Hindlimb muscle (tissue), 1 donor: ENCODE measurements around the gene LIPN. TPM values are rescaled to one million over a fixed set of nuclear protein-coding genes. Genes with fewer than 3 reads are reported as not detected.

ENCODE experiments used
- DNase-seq: peaks from one replicate; pipeline ENCODE4 v3.0.0-alpha.2; 2013
- polyA plus RNA-seq: library from polyadenylated mRNA; unstranded; fragments of 120-200 nt; gene quantifications from one replicate; pipeline ENCODE4 v1.2.1, GENCODE V29; 2013; ENCODE audit not compliant: insufficient read length

LIPN gene
- polyA plus RNA-seq, 1 donor: not detected

DNA sequence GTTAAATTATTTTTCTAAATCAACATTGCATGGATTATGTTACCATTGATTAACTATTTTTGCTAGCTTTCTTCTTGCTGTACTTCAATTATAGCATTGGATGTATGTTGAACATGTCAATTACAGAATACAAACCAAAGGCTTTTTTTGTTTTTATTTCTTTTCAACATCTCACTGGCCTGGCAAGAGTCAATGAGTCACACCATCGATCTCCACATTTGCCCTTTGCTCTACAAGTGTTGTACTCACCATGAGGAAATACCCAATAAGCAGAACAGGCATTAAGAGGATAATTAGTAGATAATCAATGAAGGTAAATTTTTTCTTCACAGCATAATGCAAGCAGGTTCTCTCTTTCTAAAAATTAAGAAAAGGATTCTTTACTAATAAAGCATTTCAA lies 68.5 kb downstream of the LIPN start:
- no peak for DNase-seq

Other genes with a start within 250 kb of the LIPN start
- 2.7 TPM for gene RNLS, start 176.7 kb upstream of the LIPN start, polyA plus RNA-seq
- gene LIPJ, start 173.3 kb upstream of the LIPN start, polyA plus RNA-seq: 0.05 TPM
- not detected for gene LIPF, start 95.6 kb upstream of the LIPN start, polyA plus RNA-seq
- gene LIPK, start 53.8 kb upstream of the LIPN start, polyA plus RNA-seq: not detected
- gene LIPM, start 42.7 kb downstream of the LIPN start, polyA plus RNA-seq: not detected
- not detected for gene ANKRD22, start 91.8 kb downstream of the LIPN start, polyA plus RNA-seq
- 5.4 TPM for gene STAMBPL1, start 120.2 kb downstream of the LIPN start, polyA plus RNA-seq
- 220 TPM for gene ACTA2, start 192.8 kb downstream of the LIPN start, polyA plus RNA-seq
- gene FAS, start 230.8 kb downstream of the LIPN start, polyA plus RNA-seq: 10.5 TPM